Spleen (tissue), 7 donors: ENCODE data around the gene KIF18B.

Experiments
- POLR2A ChIP-seq, 3 donors: fragments of 450-650 bp; IDR thresholded peaks; one replicate each; pipeline ENCODE4 v1.5.1; 2017; ENCODE audit warnings: antibody characterized with exemption in 3 of 3, mild to moderate bottlenecking in 1 of 3
- POLR2AphosphoS5 ChIP-seq, 3 donors: sonication (generic); formaldehyde crosslinking; IDR thresholded peaks; one replicate each; pipeline ENCODE4 v1.5.1; 2017; ENCODE audit warnings: antibody characterized with exemption in 3 of 3
- TF ChIP-seq, protein P1 (sequence below), 11 experiments: fragments of 200-600 bp in 7 of 11; fragments of 450-650 bp in 4 of 11; sonication (generic) in 4 of 11; IDR thresholded peaks in 8 of 11; conservative IDR thresholded peaks in 3 of 11; 1 replicate in 7 of 11; 2 replicates in 4 of 11; pipeline versions ENCODE4 v1.4.0 to v1.8.0; 2016 to 2021; ENCODE audit warnings: antibody characterized with exemption in 11 of 11, inconsistent platforms in 4 of 11, mild to moderate bottlenecking in 1 of 11
- donor health status: DM: no; HTN: no; CAD: no; lungs with moderate emphysema.
- donor health status: DM: no; HTN: no; CAD: no.
- donor health status: DM: no; HTN: no; CAD: no.

DNA sequence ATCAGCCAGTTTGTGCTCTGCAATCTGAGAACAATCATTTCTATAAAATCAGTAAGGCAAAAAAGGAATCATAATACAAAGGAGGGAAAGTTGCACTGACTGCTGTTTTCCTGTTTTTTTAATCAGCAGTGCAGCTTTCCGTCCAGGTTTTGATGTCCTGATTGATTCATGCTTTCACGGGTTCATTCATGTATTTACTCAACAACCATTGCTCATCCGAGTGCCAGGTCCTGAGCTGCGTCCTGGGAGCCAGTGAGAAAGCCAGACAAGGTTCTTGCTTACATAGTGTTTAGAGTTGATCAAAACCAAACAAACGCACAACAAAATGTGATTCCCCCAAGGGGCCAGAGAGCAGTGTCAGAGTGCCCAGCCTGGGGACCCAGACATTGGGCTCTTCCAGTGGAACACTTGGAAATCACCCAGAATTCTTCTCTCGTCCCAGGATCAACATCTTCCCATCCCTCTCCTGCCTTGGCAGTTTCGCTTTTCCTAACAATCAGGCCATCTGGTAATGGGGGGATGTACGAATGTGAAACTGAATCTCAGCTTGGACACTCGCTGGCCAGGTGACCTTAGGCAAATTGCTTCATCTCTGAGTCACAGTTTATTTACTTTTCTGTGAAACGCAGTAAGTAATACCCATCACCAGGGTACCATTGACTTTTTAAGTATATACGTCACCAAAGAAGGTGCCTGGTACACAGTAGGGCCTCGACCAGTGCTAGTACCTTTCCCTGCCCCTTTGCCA is 33.8 kb upstream of the KIF18B start:
- TF ChIP-seq, protein P1, sequence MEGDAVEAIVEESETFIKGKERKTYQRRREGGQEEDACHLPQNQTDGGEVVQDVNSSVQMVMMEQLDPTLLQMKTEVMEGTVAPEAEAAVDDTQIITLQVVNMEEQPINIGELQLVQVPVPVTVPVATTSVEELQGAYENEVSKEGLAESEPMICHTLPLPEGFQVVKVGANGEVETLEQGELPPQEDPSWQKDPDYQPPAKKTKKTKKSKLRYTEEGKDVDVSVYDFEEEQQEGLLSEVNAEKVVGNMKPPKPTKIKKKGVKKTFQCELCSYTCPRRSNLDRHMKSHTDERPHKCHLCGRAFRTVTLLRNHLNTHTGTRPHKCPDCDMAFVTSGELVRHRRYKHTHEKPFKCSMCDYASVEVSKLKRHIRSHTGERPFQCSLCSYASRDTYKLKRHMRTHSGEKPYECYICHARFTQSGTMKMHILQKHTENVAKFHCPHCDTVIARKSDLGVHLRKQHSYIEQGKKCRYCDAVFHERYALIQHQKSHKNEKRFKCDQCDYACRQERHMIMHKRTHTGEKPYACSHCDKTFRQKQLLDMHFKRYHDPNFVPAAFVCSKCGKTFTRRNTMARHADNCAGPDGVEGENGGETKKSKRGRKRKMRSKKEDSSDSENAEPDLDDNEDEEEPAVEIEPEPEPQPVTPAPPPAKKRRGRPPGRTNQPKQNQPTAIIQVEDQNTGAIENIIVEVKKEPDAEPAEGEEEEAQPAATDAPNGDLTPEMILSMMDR (IDR thresholded peaks at IDR 0.05 in 8 of 11, conservative IDR thresholded peaks at IDR 0.05 in 3 of 11): no peak
- no peak for TF ChIP-seq POLR2AphosphoS5 (IDR thresholded peaks at IDR 0.05)
- TF ChIP-seq POLR2A (IDR thresholded peaks at IDR 0.05): no peak
